Neural progenitor cell (in vitro differentiated cells): ENCODE data around the gene FFAR3.

Experiments
- EZH2 ChIP-seq: fragments of 200-600 bp; sonication (generic); IDR thresholded peaks from 2 replicates; pipeline ENCODE4 v1.6.1; 2017; ENCODE audit warnings: antibody characterized with exemption, mild to moderate bottlenecking, moderate library complexity
- TF ChIP-seq, protein P1 (sequence below): fragments of 200-600 bp; sonication (generic); IDR thresholded peaks from 2 replicates; pipeline ENCODE4 v1.5.1; 2017; ENCODE audit warnings: antibody characterized with exemption, mild to moderate bottlenecking

DNA sequence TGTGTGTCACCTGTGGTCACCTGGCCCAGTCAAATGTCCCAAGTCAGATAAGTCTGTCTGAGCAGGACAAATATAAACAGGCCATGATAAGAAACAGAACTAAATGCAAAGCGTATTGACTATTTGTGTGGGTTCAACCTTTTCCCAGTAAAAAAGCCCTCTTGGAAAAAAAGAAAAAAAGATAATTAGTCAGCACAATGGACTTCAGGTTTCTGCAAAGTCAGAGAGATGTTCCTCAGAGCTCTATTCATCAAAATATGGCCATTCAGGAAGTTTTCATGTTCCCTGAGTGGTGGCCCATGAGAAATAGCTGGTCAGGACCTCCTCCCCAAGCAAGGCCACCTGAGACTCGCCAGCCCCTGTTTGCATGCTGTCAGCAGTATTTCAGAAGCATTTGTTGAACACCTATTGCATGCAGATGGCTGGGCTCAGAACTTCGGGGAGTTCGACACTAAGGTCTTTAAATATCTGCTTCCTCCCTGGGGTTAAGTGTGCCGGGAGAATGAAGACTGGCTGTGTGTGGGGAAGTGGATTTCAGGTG, 2.7 kb downstream of the FFAR3 start:
- TF ChIP-seq, protein P1, sequence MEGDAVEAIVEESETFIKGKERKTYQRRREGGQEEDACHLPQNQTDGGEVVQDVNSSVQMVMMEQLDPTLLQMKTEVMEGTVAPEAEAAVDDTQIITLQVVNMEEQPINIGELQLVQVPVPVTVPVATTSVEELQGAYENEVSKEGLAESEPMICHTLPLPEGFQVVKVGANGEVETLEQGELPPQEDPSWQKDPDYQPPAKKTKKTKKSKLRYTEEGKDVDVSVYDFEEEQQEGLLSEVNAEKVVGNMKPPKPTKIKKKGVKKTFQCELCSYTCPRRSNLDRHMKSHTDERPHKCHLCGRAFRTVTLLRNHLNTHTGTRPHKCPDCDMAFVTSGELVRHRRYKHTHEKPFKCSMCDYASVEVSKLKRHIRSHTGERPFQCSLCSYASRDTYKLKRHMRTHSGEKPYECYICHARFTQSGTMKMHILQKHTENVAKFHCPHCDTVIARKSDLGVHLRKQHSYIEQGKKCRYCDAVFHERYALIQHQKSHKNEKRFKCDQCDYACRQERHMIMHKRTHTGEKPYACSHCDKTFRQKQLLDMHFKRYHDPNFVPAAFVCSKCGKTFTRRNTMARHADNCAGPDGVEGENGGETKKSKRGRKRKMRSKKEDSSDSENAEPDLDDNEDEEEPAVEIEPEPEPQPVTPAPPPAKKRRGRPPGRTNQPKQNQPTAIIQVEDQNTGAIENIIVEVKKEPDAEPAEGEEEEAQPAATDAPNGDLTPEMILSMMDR, result no peak
- no peak for TF ChIP-seq EZH2
